LHCN-M2 (cell line): ENCODE measurements around the gene TBX21. TPM values are rescaled to one million over a fixed set of nuclear protein-coding genes. Genes with fewer than 3 reads are reported as not detected.

Experiments
- DNase-seq: peaks from one replicate; pipeline ENCODE4 v3.0.0-alpha.2; 2012; ENCODE audit warnings: low read depth
- polyA plus RNA-seq: library from polyadenylated mRNA; unstranded; fragments of >200 nt; gene quantifications from one replicate; pipeline ENCODE4 v1.2.1, GENCODE V29; 2012; ENCODE audit warnings: missing spikeins
- total RNA-seq: library from RNA; depleted of rRNA; stranded (reverse); fragments of >200 nt; gene quantifications from 2 replicates; pipeline ENCODE4 v1.2.3, GENCODE V29; 2014; rRNA removed

TBX21 gene
- not detected in 2 replicates for total RNA-seq
- polyA plus RNA-seq: not detected

GRCh38 chr17:47733047-47733673, at the start of gene TBX21:
Gene TBX21 (plus strand): TSS chr17:47733236. CDS start chr17:47733455, 219 bp downstream.
- no peak for DNase-seq

GRCh38 chr17:47684025-47684424, 49.0 kb upstream of the TBX21 start:
- DNase-seq: no peak

GRCh38 chr17:47684535-47685193, 48.4 kb upstream of the TBX21 start:
- peak; percentile 42 for DNase-seq

GRCh38 chr17:47685556-47686275, 47.3 kb upstream of the TBX21 start:
- no peak for DNase-seq

- DNase-seq: peak; percentile 49
Measured at GRCh38 chr17:47686276-47686635, 46.8 kb upstream of the TBX21 start.

- DNase-seq: no peak
Measured at GRCh38 chr17:47686664-47687327, 46.2 kb upstream of the TBX21 start.

- DNase-seq: no peak
Measured at GRCh38 chr17:47687328-47687690, 45.7 kb upstream of the TBX21 start.

- no peak for DNase-seq
Measured at GRCh38 chr17:47687748-47688147, 45.3 kb upstream of the TBX21 start.

GRCh38 chr17:47690121-47690520, 42.9 kb upstream of the TBX21 start:
- no peak for DNase-seq

GRCh38 chr17:47692137-47692894, 40.7 kb upstream of the TBX21 start:
- DNase-seq: no peak

- DNase-seq: no peak
Measured at GRCh38 chr17:47692895-47693730, 39.9 kb upstream of the TBX21 start.

GRCh38 chr17:47693731-47694580, 39.1 kb upstream of the TBX21 start, which contains the start of gene TBKBP1:
Gene TBKBP1 (plus strand): TSS chr17:47694161. CDS start chr17:47696113, 1,952 bp downstream.
- no peak for DNase-seq

- DNase-seq: no peak
Measured at GRCh38 chr17:47694581-47695428, 38.2 kb upstream of the TBX21 start.

GRCh38 chr17:47695429-47696376, 37.3 kb upstream of the TBX21 start:
- no peak for DNase-seq

GRCh38 chr17:47696717-47697642, 36.1 kb upstream of the TBX21 start:
- DNase-seq: no peak
